HCT116 (cell line): ENCODE measurements around the gene WSCD1.

Experiments
- EZH2 ChIP-seq: fragments of 200-600 bp; sonication (generic); IDR thresholded peaks from 2 replicates; pipeline ENCODE4 v1.6.1; 2017; ENCODE audit warnings: antibody characterized with exemption, mixed run types
- JUND ChIP-seq: IDR thresholded peaks from 2 replicates; pipeline ENCODE4 v1.6.1; 2012
- POLR2AphosphoS5 ChIP-seq: IDR thresholded peaks from 2 replicates; pipeline ENCODE4 v1.6.1; 2011; ENCODE audit warnings: mild to moderate bottlenecking, low read depth, low read length, moderate library complexity
- SIN3A ChIP-seq: IDR thresholded peaks from 2 replicates; pipeline ENCODE4 v1.6.1; 2012; ENCODE audit warnings: low read depth
- SP1 ChIP-seq: IDR thresholded peaks from 2 replicates; pipeline ENCODE4 v1.6.1; 2012; ENCODE audit warnings: low read depth
- SRF ChIP-seq: IDR thresholded peaks from 2 replicates; pipeline ENCODE4 v1.6.1; 2012; ENCODE audit warnings: low read depth
- TCF7L2 ChIP-seq: IDR thresholded peaks from 2 replicates; pipeline ENCODE4 v1.7.0; 2011; ENCODE audit warnings: borderline replicate concordance, inconsistent platforms; ENCODE audit not compliant: insufficient read depth, insufficient read length; ENCODE audit errors: extremely low read depth
- ZNF274 ChIP-seq: fragments of 200-500 bp; sonication (Bioruptor generic); IDR thresholded peaks from 2 replicates; pipeline ENCODE4 v1.6.1; 2014; ENCODE audit warnings: mild to moderate bottlenecking, low read depth, low read length, inconsistent platforms
- TF ChIP-seq, protein P1 (sequence below): IDR thresholded peaks from 2 replicates; pipeline ENCODE4 v1.6.1; 2012
- TF ChIP-seq, protein P2 (sequence below), 3 experiments: fragments of 200-600 bp in 1 of 3; sonication (generic) in 1 of 3; IDR thresholded peaks in 2 of 3; conservative IDR thresholded peaks in 1 of 3; 2 replicates each; pipeline ENCODE4 v1.5.1; 2012 to 2017; ENCODE audit warnings: low read depth in 2 of 3, low read length in 2 of 3, antibody characterized with exemption in 1 of 3, borderline replicate concordance in 1 of 3, control low read depth in 1 of 3, mild to moderate bottlenecking in 1 of 3, mixed read lengths in 1 of 3, mixed run types in 1 of 3, moderate library complexity in 1 of 3; ENCODE audit not compliant: insufficient read depth in 1 of 3
- TF ChIP-seq, protein P3 (sequence below): IDR thresholded peaks from 2 replicates; pipeline ENCODE4 v1.6.1; 2011; ENCODE audit warnings: mild to moderate bottlenecking, low read length, moderate library complexity; ENCODE audit not compliant: insufficient replicate concordance; ENCODE audit errors: extremely low read depth

DNA sequence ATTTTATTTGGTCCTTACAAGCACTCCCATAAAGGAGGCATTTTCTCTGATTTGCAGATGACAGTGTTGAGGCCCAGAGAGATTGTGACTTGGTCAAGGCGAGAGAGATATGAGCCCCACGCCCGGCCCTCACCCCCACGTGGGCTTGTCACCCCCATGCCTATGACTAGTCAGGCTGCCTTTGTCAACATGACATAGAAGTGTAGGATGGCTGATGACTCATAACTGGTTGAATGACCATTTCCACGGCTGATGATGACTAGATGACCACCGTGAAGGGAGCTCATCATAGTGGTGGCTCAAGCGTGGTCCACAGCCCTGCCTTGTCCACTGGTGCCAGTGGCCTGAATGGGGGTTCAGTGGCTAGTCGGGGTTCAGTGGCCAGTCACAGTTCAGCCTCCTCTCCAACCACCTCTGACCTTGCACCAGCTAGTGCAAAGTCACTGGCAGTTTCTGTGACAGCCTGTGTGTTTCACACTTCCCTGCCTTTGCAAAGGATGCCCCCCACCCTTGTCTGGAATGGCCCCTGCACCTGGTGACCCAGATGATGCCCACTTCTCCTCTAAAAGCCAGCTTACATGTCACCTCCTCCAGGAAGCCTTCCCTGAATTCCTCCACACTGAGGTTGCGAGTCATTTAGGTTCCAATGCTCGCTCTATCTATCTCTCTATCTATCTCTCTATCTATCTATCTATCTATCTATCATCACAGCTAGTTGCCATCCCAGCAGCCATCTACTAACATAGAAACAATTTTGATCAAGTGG, 3.8 kb upstream of the WSCD1 start:
- no peak for TF ChIP-seq JUND
- no peak for TF ChIP-seq POLR2AphosphoS5
- no peak for TF ChIP-seq ZNF274
- TF ChIP-seq, protein P1, sequence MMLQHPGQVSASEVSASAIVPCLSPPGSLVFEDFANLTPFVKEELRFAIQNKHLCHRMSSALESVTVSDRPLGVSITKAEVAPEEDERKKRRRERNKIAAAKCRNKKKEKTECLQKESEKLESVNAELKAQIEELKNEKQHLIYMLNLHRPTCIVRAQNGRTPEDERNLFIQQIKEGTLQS = no peak
- no peak for TF ChIP-seq SIN3A
- no peak for TF ChIP-seq SRF
- TF ChIP-seq, protein P2, sequence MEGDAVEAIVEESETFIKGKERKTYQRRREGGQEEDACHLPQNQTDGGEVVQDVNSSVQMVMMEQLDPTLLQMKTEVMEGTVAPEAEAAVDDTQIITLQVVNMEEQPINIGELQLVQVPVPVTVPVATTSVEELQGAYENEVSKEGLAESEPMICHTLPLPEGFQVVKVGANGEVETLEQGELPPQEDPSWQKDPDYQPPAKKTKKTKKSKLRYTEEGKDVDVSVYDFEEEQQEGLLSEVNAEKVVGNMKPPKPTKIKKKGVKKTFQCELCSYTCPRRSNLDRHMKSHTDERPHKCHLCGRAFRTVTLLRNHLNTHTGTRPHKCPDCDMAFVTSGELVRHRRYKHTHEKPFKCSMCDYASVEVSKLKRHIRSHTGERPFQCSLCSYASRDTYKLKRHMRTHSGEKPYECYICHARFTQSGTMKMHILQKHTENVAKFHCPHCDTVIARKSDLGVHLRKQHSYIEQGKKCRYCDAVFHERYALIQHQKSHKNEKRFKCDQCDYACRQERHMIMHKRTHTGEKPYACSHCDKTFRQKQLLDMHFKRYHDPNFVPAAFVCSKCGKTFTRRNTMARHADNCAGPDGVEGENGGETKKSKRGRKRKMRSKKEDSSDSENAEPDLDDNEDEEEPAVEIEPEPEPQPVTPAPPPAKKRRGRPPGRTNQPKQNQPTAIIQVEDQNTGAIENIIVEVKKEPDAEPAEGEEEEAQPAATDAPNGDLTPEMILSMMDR (IDR thresholded peaks at IDR 0.05 in 2 of 3, conservative IDR thresholded peaks at IDR 0.05 in 1 of 3; ENCODE audit: borderline replicate concordance in 1 of 3, insufficient read depth in 1 of 3, low read depth in 2 of 3, low read length in 2 of 3) = no peak
- TF ChIP-seq, protein P3, sequence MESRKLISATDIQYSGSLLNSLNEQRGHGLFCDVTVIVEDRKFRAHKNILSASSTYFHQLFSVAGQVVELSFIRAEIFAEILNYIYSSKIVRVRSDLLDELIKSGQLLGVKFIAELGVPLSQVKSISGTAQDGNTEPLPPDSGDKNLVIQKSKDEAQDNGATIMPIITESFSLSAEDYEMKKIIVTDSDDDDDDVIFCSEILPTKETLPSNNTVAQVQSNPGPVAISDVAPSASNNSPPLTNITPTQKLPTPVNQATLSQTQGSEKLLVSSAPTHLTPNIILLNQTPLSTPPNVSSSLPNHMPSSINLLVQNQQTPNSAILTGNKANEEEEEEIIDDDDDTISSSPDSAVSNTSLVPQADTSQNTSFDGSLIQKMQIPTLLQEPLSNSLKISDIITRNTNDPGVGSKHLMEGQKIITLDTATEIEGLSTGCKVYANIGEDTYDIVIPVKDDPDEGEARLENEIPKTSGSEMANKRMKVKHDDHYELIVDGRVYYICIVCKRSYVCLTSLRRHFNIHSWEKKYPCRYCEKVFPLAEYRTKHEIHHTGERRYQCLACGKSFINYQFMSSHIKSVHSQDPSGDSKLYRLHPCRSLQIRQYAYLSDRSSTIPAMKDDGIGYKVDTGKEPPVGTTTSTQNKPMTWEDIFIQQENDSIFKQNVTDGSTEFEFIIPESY = no peak
- no peak for TF ChIP-seq TCF7L2
- no peak for TF ChIP-seq SP1
- TF ChIP-seq EZH2 = no peak
